ENCODE results near the gene CEACAM3. TPM values are rescaled to one million over a fixed set of nuclear protein-coding genes. Genes with fewer than 3 reads are reported as not detected.
A peak's percentile ranks its signal among the peaks of the same experiment; 100 is the strongest.

Gene CEACAM3
- total RNA-seq, 2 donors from 2014 or later, result 1.1 to 2.8 TPM

- H3K4me3 ChIP-seq, result no peak overlapping the region
- H3K4me1 ChIP-seq, result no peaks in the 10 kb centered on the region
- no peak for DNase-seq
- H3K9ac ChIP-seq (ENCODE audit: low read depth in 2 of 2, low read length in 2 of 2), result no peak overlapping the region
- intact Hi-C loops (cut with DNase I), result no loop called here
- no peaks in the 10 kb centered on the region for H3K36me3 ChIP-seq
- TF ChIP-seq CTCF (IDR thresholded peaks at IDR 0.05), result no peak
- no peaks in the 10 kb centered on the region for H3K27me3 ChIP-seq
- no peaks in the 10 kb centered on the region for H3K9me3 ChIP-seq
- no peak overlapping the region for H3K27ac ChIP-seq
These were observed 3.0 kb upstream of the CEACAM3 start for GRCh38 chr19:41793414-41793727.

GRCh38 chr19:41795031-41795461 lies 1.3 kb upstream of the CEACAM3 start:
- Histone ChIP-seq H3K9ac (ENCODE audit: low read depth in 2 of 2, low read length in 2 of 2) (no peak overlapping the region), H3K4me1 (no peaks in the 10 kb centered on the region), H3K9me3 (no peaks in the 10 kb centered on the region), H3K27ac (no peak overlapping the region), H3K4me3 (no peak overlapping the region), H3K36me3 (no peaks in the 10 kb centered on the region), H3K27me3 (no peaks in the 10 kb centered on the region)
- DNase-seq, result peak; percentile 77
- TF ChIP-seq CTCF (IDR thresholded peaks at IDR 0.05), result peak; percentile 81
- intact Hi-C loops (cut with DNase I), result loop anchor here (2.0 kb wide), 1 partner anchor 26 kb away; no protein-coding TSS in a partner anchor

GRCh38 chr19:41796901-41797300 lies 514 bp downstream of the CEACAM3 start:
- Histone ChIP-seq H3K9me3 (no peaks in the 10 kb centered on the region), H3K36me3 (no peaks in the 10 kb centered on the region), H3K4me1 (no peaks in the 10 kb centered on the region), H3K27ac (no peak overlapping the region), H3K27me3 (no peaks in the 10 kb centered on the region), H3K4me3 (no peak overlapping the region), H3K9ac (ENCODE audit: low read depth in 2 of 2, low read length in 2 of 2) (no peak overlapping the region)
- intact Hi-C loops (cut with DNase I), result no loop called here
- DNase-seq, result no peak
- no peak for TF ChIP-seq CTCF (IDR thresholded peaks at IDR 0.05)

- Histone ChIP-seq H3K27me3 (no peaks in the 10 kb centered on the region), H3K4me3 (no peak overlapping the region), H3K9ac (ENCODE audit: low read depth in 2 of 2, low read length in 2 of 2) (no peak overlapping the region), H3K4me1 (peaks cover 4% of the 10 kb centered on the region), H3K27ac (no peak overlapping the region), H3K9me3 (no peaks in the 10 kb centered on the region), H3K36me3 (no peaks in the 10 kb centered on the region)
- intact Hi-C loops (cut with DNase I), result no loop called here
- no peak for DNase-seq
- no peak for TF ChIP-seq CTCF (IDR thresholded peaks at IDR 0.05)
These were observed 3.1 kb downstream of the CEACAM3 start for GRCh38 chr19:41799444-41800000.

GRCh38 chr19:41801031-41801430 lies 4.6 kb downstream of the CEACAM3 start:
- TF ChIP-seq CTCF (IDR thresholded peaks at IDR 0.05), result no peak
- H3K4me1 ChIP-seq, result peaks cover 4% of the 10 kb centered on the region
- H3K9me3 ChIP-seq, result no peaks in the 10 kb centered on the region
- no peaks in the 10 kb centered on the region for H3K36me3 ChIP-seq
- no peaks in the 10 kb centered on the region for H3K27me3 ChIP-seq
- H3K9ac ChIP-seq (ENCODE audit: low read depth in 2 of 2, low read length in 2 of 2), result no peak overlapping the region
- intact Hi-C loops (cut with DNase I), result no loop called here
- no peak for DNase-seq
- H3K27ac ChIP-seq, result no peak overlapping the region
- H3K4me3 ChIP-seq, result no peak overlapping the region

Data from colonic mucosa (tissue), 4 donors.